Measurements from ENCODE around the gene NCEH1. TPM values are rescaled to one million over a fixed set of nuclear protein-coding genes. Genes with fewer than 3 reads are reported as not detected.

Gene NCEH1
- total RNA-seq, 1 donor from 2014 or later: 6.6 TPM

- peaks cover 2% of the 10 kb centered on the region for H3K4me1 Mint-ChIP-seq (ENCODE audit: unreplicated experiment)
- no peak for TF ChIP-seq CTCF (IDR thresholded peaks at IDR 0.05; ENCODE audit: unreplicated experiment)
- H3K36me3 Mint-ChIP-seq (ENCODE audit: low read depth, unreplicated experiment): no peaks in the 10 kb centered on the region
- no peak overlapping the region for H3K27ac Mint-ChIP-seq (ENCODE audit: unreplicated experiment)
- no peaks in the 10 kb centered on the region for H3K9me3 Mint-ChIP-seq (ENCODE audit: unreplicated experiment)
- no peak overlapping the region for H3K4me3 Mint-ChIP-seq (ENCODE audit: unreplicated experiment)
- DNase-seq (ENCODE audit: low spot score): no peak
- H3K27me3 Mint-ChIP-seq (ENCODE audit: unreplicated experiment): no peaks in the 10 kb centered on the region
Observed at GRCh38 chr3:172651936-172652625, 58.8 kb downstream of the NCEH1 start.

GRCh38 chr3:172649987-172650386 lies 60.9 kb downstream of the NCEH1 start:
- no peak for TF ChIP-seq CTCF (IDR thresholded peaks at IDR 0.05; ENCODE audit: unreplicated experiment)
- no peaks in the 10 kb centered on the region for H3K36me3 Mint-ChIP-seq (ENCODE audit: low read depth, unreplicated experiment)

GRCh38 chr3:172648747-172649146 lies 62.1 kb downstream of the NCEH1 start:
- TF ChIP-seq CTCF (IDR thresholded peaks at IDR 0.05; ENCODE audit: unreplicated experiment): no peak
- no peaks in the 10 kb centered on the region for H3K27me3 Mint-ChIP-seq (ENCODE audit: unreplicated experiment)
- no peaks in the 10 kb centered on the region for H3K36me3 Mint-ChIP-seq (ENCODE audit: low read depth, unreplicated experiment)
- no peak overlapping the region for H3K4me3 Mint-ChIP-seq (ENCODE audit: unreplicated experiment)
- H3K27ac Mint-ChIP-seq (ENCODE audit: unreplicated experiment): no peak overlapping the region
- no peaks in the 10 kb centered on the region for H3K9me3 Mint-ChIP-seq (ENCODE audit: unreplicated experiment)
- peaks cover 2% of the 10 kb centered on the region for H3K4me1 Mint-ChIP-seq (ENCODE audit: unreplicated experiment)
- no peak for DNase-seq (ENCODE audit: low spot score)

More at GRCh38 chr3:172649987-172650386, 60.9 kb downstream of the NCEH1 start:
- no peak for DNase-seq (ENCODE audit: low spot score)
- H3K27me3 Mint-ChIP-seq (ENCODE audit: unreplicated experiment): no peaks in the 10 kb centered on the region
- no peaks in the 10 kb centered on the region for H3K9me3 Mint-ChIP-seq (ENCODE audit: unreplicated experiment)
- H3K4me1 Mint-ChIP-seq (ENCODE audit: unreplicated experiment): peaks cover 2% of the 10 kb centered on the region
- H3K4me3 Mint-ChIP-seq (ENCODE audit: unreplicated experiment): no peak overlapping the region
- no peak overlapping the region for H3K27ac Mint-ChIP-seq (ENCODE audit: unreplicated experiment)

- DNase-seq (ENCODE audit: low spot score): no peak
- Mint-ChIP-seq H3K36me3 (ENCODE audit: low read depth, unreplicated experiment) (no peaks in the 10 kb centered on the region), H3K4me3 (ENCODE audit: unreplicated experiment) (no peak overlapping the region), H3K4me1 (ENCODE audit: unreplicated experiment) (peaks cover 2% of the 10 kb centered on the region), H3K9me3 (ENCODE audit: unreplicated experiment) (no peaks in the 10 kb centered on the region), H3K27ac (ENCODE audit: unreplicated experiment) (no peak overlapping the region), H3K27me3 (ENCODE audit: unreplicated experiment) (no peaks in the 10 kb centered on the region)
- TF ChIP-seq CTCF (IDR thresholded peaks at IDR 0.05; ENCODE audit: unreplicated experiment): no peak
Observed at GRCh38 chr3:172647823-172648222, 63.0 kb downstream of the NCEH1 start.

GRCh38 chr3:172647080-172647479 lies 63.8 kb downstream of the NCEH1 start:
- no peak for TF ChIP-seq CTCF (IDR thresholded peaks at IDR 0.05; ENCODE audit: unreplicated experiment)
- Mint-ChIP-seq H3K27me3 (ENCODE audit: unreplicated experiment) (no peaks in the 10 kb centered on the region), H3K9me3 (ENCODE audit: unreplicated experiment) (no peaks in the 10 kb centered on the region), H3K4me3 (ENCODE audit: unreplicated experiment) (no peak overlapping the region), H3K27ac (ENCODE audit: unreplicated experiment) (no peak overlapping the region), H3K4me1 (ENCODE audit: unreplicated experiment) (peaks cover 2% of the 10 kb centered on the region), H3K36me3 (ENCODE audit: low read depth, unreplicated experiment) (peaks cover 3% of the 10 kb centered on the region)
- no peak for DNase-seq (ENCODE audit: low spot score)
